Iris pigment epithelial cell (primary cell): ENCODE data around the gene TMSB10.
"Not testable (repeated sequence)": the region's sequence is repeated elsewhere in the genome, so short reads cannot be mapped to it uniquely, and the experiment has no call there.

Experiments used
- DNase-seq: peaks from one replicate; pipeline ENCODE4 v3.0.0-alpha.2; 2011; ENCODE audit warnings: low read depth

TMSB10 gene

GRCh38 chr2:84939426-84940087 lies 34.1 kb downstream of the TMSB10 start:
- no peak for DNase-seq

GRCh38 chr2:84940088-84940470 lies 34.6 kb downstream of the TMSB10 start:
- DNase-seq = no peak

DNA sequence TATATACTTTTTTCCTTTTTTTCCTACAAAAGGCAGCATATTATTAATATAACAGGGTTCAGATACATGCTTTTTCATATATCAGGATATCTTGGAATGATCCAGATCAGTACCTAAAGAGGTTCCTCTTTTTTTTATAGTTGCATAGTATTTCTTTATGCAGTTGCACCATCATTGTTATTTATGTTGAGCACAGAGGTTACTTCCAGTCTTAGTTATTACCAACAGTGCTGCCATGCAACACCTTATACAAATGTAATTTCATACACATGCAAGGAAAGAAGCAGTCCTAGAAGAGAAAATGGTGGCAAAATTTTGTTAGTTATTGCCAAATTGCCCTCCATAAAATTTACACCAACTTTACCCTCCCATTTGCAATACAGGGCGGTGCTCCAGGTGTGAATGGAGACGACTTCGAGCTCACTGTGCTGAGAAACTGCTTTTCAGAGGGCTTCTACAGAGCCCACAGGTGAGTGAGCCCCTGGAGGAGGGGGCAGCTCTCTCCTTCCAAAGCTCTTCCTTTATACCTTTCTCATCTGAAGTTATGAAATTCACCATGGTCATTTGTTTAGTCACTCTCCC lies 35.5 kb downstream of the TMSB10 start:
- DNase-seq = no peak

DNA sequence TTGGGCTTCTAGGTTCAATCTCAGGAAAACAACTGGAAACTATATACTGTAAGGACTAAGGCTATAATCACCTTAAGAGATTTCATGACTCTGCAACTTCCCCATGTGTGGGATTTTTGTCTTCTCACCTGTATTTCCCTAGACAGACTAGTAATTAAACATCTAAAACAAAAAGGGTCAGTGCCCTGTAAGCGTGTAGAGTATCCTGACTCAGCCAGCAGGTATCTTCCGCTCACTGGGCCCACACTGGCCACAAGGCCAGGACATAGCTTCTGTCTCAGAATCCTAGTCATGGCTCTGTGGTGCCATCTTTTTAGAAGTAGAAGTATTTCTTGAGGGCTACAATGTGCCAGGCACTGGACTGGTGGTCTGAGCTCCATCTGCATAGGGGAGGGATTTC lies 36.7 kb downstream of the TMSB10 start:
- DNase-seq = no peak

DNA sequence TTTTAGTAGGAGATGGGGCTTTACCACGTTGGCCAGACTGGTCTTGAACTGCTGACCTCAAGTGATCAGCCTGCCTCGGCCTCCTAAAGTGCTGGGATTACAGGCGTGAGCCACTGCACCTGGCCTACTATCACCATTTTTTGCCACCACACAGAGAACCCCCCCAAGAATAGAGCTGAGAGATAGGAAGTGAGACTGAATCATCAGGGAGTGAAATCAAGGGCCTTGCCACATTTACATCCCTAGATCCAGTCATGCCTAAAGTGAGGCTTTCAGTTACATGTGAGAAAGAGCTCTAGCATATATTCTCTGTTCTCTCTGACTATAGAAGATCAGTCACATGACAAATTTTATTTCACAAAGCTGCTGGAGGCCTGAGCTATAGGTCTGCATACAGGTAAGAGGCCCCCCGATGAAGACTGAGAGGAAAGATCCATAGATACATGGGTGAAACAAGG lies 37.5 kb downstream of the TMSB10 start:
- DNase-seq = peak; percentile 68

- DNase-seq = no peak
Measured at GRCh38 chr2:84944295-84944909, 38.9 kb downstream of the TMSB10 start.

DNA sequence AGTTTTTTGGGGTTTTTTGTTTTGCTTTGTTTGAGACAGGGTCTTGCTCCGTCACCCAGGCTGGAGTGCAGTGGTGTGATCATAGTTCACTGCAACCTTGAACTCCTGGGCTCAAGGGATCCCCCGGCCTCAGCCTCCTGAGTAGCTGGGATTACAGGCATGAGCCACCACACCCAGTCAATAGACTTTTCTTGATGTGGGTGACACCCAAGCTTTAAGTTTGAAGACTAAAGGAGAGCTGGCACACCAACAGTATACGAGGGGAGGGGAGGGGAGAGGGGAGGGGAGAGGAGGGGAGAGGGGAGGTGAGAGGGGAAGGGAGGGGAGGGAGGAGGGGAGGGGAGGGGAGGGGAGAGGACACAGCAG lies 40.4 kb downstream of the TMSB10 start:
- DNase-seq = not testable (repeated sequence)

- peak; percentile 70 for DNase-seq
Measured at GRCh38 chr2:84946204-84947009, 41.0 kb downstream of the TMSB10 start.

DNA sequence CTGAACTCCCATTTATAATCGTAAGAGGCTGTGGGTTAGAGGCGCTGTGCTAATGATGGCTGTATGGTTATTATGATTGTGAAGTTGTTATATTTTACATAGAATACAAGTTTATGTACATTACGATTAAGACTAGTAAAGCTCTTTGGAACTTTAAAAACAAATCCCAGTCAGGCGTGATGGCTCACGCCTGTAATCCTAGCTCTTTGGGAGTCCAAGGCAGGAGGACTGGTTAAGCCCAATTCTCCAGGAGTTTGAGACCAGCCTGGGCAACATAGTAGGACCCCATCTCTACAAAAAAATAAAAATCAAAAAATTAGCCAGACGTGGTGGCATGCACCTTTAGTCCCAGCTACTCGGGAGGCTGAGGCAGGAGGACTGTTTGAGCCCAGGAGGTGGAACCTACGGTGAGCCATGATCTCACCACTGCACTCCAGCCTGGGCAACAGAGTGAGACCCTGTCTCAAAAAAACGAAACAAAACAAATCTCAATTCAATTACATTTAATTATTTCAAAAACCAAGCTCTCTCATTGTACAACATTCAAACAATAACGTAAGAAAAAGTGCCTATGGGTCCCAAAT lies 41.6 kb downstream of the TMSB10 start:
- no peak for DNase-seq

DNA sequence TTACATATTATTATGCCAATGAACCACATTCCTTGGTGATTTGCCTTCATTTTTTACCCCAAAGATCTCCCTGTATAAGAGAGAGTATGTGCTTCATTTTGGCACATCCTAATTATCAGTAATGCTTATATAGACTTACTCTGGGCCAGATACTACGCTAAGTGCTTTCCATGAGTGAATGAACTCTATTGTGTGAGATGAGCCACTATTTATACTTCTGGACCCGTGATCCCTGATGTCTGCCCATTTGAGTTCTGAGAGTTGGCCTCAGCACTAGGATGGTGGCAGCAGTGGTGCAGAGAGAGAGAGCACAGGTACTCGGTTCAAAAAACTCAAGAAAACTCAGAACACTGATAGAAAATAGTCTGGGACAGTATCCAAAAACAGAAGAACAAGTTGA lies 48.1 kb downstream of the TMSB10 start:
- no peak for DNase-seq

- no peak for DNase-seq
Measured at GRCh38 chr2:84954329-84954728, 48.9 kb downstream of the TMSB10 start.
